ENCODE data around the gene DDX23.

Gene DDX23

DNA sequence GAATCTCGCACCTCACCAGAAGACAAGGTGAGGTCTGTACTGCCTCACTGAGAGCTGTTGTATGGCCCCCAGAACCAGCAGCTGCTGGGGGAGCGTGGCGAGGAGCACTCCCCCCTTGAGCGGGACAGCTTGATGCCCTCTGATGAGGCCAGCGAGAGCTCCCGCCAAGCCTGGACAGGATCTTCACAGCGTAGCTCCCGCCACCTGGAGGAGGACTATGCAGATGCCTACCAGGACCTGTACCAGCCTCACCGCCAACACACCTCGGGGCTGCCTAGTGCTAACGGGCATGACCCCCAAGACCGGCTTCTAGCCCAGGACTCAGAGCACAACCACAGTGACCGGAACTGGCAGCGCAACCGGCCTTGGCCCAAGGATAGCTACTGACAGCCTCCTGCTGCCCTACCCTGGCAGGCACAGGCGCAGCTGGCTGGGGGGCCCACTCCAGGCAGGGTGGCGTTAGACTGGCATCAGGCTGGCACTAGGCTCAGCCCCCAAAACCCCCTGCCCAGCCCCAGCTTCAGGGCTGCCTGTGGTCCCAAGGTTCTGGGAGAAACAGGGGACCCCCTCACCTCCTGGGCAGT lies 24.4 kb downstream of the DDX23 start:
- Histone ChIP-seq H3K27me3 (ENCODE audit: insufficient read depth, low read length) (no peaks in the 10 kb centered on the region), H2BK120ac (ENCODE audit: insufficient read depth, low read length, poor library complexity) (no peak overlapping the region), H4K12ac (ENCODE audit: low read depth, low read length) (no peak overlapping the region), H3K4ac (ENCODE audit: low read depth, low read length) (no peak overlapping the region), H2AK5ac (ENCODE audit: low read length) (no peak overlapping the region), H2BK5ac (ENCODE audit: low read depth, low read length, poor library complexity) (no peak overlapping the region), H3K79me1 (ENCODE audit: low read length) (no peaks in the 10 kb centered on the region), H3K4me2 (ENCODE audit: low read length) (no peak overlapping the region), H3K23ac (ENCODE audit: low read length) (no peak overlapping the region), H3K4me1 (ENCODE audit: control insufficient read depth in 1 of 2, insufficient read depth in 2 of 2, low read length in 2 of 2) (no peaks in the 10 kb centered on the region), H2AFZ (ENCODE audit: insufficient read depth, low read length, poor library complexity) (no peak overlapping the region), H3K36me3 (ENCODE audit: control insufficient read depth in 1 of 2, insufficient read depth in 2 of 2, low read length in 2 of 2) (peaks cover 82 to 94% of the 10 kb centered on the region in 2 experiments), H4K8ac (ENCODE audit: low read depth, low read length) (no peak overlapping the region), H3K27ac (ENCODE audit: low read depth, low read length) (no peak overlapping the region), H3K9me3 (ENCODE audit: insufficient read depth, low read depth, low read length) (no peaks in the 10 kb centered on the region), H3K18ac (ENCODE audit: low read length) (no peak overlapping the region), H3K9ac (ENCODE audit: low read length) (no peak overlapping the region), H3K14ac (ENCODE audit: low read length) (no peak overlapping the region), H3K4me3 (ENCODE audit: low read depth, low read length) (peak overlapping the region; percentile 5), H3K79me2 (ENCODE audit: control insufficient read depth, insufficient read depth, low read length, poor library complexity) (no peaks in the 10 kb centered on the region), H4K91ac (ENCODE audit: low read depth, low read length) (no peak overlapping the region), H2BK12ac (ENCODE audit: low read length) (no peak overlapping the region)
- DNase-seq: no peak
- WGBS (ENCODE audit: extremely low coverage, insufficient coverage, insufficient read length): no CpG with 5 or more reads among the region's 17 CpGs

DNA sequence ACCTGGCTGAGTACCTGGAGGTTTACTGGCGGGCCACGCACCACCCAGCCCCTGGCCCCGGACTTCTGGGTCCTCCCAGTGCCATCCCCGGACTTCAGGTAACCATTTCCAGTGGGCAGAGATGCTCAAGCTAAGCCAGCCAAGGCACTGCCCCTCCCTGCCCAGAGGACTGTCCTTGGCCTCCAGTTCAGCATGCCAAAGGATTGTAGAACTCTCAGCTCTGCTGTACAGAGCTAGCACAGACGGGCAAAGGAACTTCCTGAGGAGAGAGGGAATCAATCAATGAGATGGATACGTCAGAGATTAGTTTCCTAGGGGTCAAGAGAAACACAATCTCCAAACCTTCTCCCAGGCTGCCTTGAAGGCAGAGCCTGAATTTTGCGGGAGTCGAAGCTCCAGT lies 24.9 kb downstream of the DDX23 start:
- H3K14ac ChIP-seq (ENCODE audit: low read length): no peak overlapping the region
- peaks cover 78 to 88% of the 10 kb centered on the region in 2 experiments for H3K36me3 ChIP-seq (ENCODE audit: control insufficient read depth in 1 of 2, insufficient read depth in 2 of 2, low read length in 2 of 2)
- H3K9ac ChIP-seq (ENCODE audit: low read length): no peak overlapping the region
- H2AFZ ChIP-seq (ENCODE audit: insufficient read depth, low read length, poor library complexity): no peak overlapping the region
- H2BK5ac ChIP-seq (ENCODE audit: low read depth, low read length, poor library complexity): no peak overlapping the region
- no peak overlapping the region for H3K18ac ChIP-seq (ENCODE audit: low read length)
- no peaks in the 10 kb centered on the region for H3K4me1 ChIP-seq (ENCODE audit: control insufficient read depth in 1 of 2, insufficient read depth in 2 of 2, low read length in 2 of 2)
- H3K27ac ChIP-seq (ENCODE audit: low read depth, low read length): no peak overlapping the region
- no peak overlapping the region for H3K4me2 ChIP-seq (ENCODE audit: low read length)
- no peak overlapping the region for H2BK12ac ChIP-seq (ENCODE audit: low read length)
- H4K12ac ChIP-seq (ENCODE audit: low read depth, low read length): no peak overlapping the region
- no CpG with 5 or more reads among the region's 8 CpGs for WGBS (ENCODE audit: extremely low coverage, insufficient coverage, insufficient read length)
- H3K4me3 ChIP-seq (ENCODE audit: low read depth, low read length): no peak overlapping the region
- H3K9me3 ChIP-seq (ENCODE audit: insufficient read depth, low read depth, low read length): no peaks in the 10 kb centered on the region
- no peak overlapping the region for H2AK5ac ChIP-seq (ENCODE audit: low read length)
- no peak overlapping the region for H2BK120ac ChIP-seq (ENCODE audit: insufficient read depth, low read length, poor library complexity)
- no peak overlapping the region for H3K4ac ChIP-seq (ENCODE audit: low read depth, low read length)
- H3K23ac ChIP-seq (ENCODE audit: low read length): no peak overlapping the region
- H4K91ac ChIP-seq (ENCODE audit: low read depth, low read length): no peak overlapping the region
- H3K27me3 ChIP-seq (ENCODE audit: insufficient read depth, low read length): no peaks in the 10 kb centered on the region
- H3K79me1 ChIP-seq (ENCODE audit: low read length): no peaks in the 10 kb centered on the region
- DNase-seq: no peak
- H3K79me2 ChIP-seq (ENCODE audit: control insufficient read depth, insufficient read depth, low read length, poor library complexity): no peaks in the 10 kb centered on the region
- H4K8ac ChIP-seq (ENCODE audit: low read depth, low read length): no peak overlapping the region

DNA sequence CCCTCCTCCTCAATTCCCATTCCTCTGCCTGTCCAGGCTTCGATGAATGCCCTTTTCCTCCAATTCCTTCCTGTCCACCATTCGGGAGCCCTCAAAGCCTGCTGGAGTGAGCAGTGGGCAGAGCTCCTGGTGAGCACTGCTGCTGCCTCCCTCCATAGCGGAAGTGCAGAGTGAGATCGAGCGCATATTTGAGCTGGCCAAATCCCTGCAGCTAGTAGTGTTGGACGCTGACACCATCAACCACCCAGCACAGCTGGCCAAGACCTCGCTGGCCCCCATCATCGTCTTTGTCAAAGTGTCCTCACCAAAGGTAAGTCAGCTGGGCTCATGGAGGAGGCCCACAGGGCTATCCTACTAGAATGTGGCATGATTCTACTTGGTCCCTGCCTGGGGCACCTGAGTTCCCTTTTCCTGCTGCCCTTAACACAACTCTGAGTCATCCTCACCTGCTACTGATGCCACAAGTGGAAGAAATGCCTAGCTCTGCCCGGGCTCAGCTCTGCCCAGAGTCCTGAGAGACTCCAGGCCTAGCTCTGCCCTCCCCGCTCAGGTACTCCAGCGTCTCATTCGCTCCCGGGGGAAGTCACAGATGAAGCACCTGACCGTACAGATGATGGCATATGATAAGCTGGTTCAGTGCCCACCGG lies 25.6 kb downstream of the DDX23 start:
- H3K4me3 ChIP-seq (ENCODE audit: low read depth, low read length): no peak overlapping the region
- no peak overlapping the region for H3K4ac ChIP-seq (ENCODE audit: low read depth, low read length)
- H3K79me2 ChIP-seq (ENCODE audit: control insufficient read depth, insufficient read depth, low read length, poor library complexity): no peaks in the 10 kb centered on the region
- H3K23ac ChIP-seq (ENCODE audit: low read length): no peak overlapping the region
- no peak overlapping the region for H3K18ac ChIP-seq (ENCODE audit: low read length)
- no peak overlapping the region for H4K91ac ChIP-seq (ENCODE audit: low read depth, low read length)
- no peak overlapping the region for H4K12ac ChIP-seq (ENCODE audit: low read depth, low read length)
- no CpG with 5 or more reads among the region's 15 CpGs for WGBS (ENCODE audit: extremely low coverage, insufficient coverage, insufficient read length)
- DNase-seq: no peak
- H3K79me1 ChIP-seq (ENCODE audit: low read length): no peaks in the 10 kb centered on the region
- H3K14ac ChIP-seq (ENCODE audit: low read length): no peak overlapping the region
- no peak overlapping the region for H3K4me2 ChIP-seq (ENCODE audit: low read length)
- no peak overlapping the region for H2AK5ac ChIP-seq (ENCODE audit: low read length)
- no peaks in the 10 kb centered on the region for H3K27me3 ChIP-seq (ENCODE audit: insufficient read depth, low read length)
- H2AFZ ChIP-seq (ENCODE audit: insufficient read depth, low read length, poor library complexity): no peak overlapping the region
- no peak overlapping the region for H2BK5ac ChIP-seq (ENCODE audit: low read depth, low read length, poor library complexity)
- no peaks in the 10 kb centered on the region for H3K4me1 ChIP-seq (ENCODE audit: control insufficient read depth in 1 of 2, insufficient read depth in 2 of 2, low read length in 2 of 2)
- H3K36me3 ChIP-seq (ENCODE audit: control insufficient read depth in 1 of 2, insufficient read depth in 2 of 2, low read length in 2 of 2): peaks cover 71 to 81% of the 10 kb centered on the region in 2 experiments
- H2BK12ac ChIP-seq (ENCODE audit: low read length): no peak overlapping the region
- H3K27ac ChIP-seq (ENCODE audit: low read depth, low read length): no peak overlapping the region
- no peak overlapping the region for H2BK120ac ChIP-seq (ENCODE audit: insufficient read depth, low read length, poor library complexity)
- no peaks in the 10 kb centered on the region for H3K9me3 ChIP-seq (ENCODE audit: insufficient read depth, low read depth, low read length)
- H4K8ac ChIP-seq (ENCODE audit: low read depth, low read length): no peak overlapping the region
- no peak overlapping the region for H3K9ac ChIP-seq (ENCODE audit: low read length)

DNA sequence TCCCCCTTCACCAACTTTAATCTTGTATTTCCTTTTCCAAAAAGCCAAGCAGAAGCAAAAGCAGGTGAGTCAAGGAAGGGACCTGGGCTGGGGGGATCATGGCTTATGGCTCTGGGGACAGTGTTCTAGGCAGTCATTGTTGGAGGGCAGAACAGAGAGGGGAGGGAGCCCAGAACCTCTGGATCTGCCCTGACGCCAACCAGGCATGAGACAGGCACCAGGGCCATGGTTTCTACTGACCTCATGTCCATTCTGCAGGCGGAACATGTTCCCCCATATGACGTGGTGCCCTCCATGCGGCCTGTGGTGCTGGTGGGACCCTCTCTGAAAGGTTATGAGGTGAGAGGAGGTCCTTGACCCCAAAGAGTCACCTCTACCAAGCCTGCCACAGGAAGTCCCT lies 27.1 kb downstream of the DDX23 start:
- Histone ChIP-seq H3K14ac (ENCODE audit: low read length) (no peak overlapping the region), H3K18ac (ENCODE audit: low read length) (no peak overlapping the region), H3K4me1 (ENCODE audit: control insufficient read depth in 1 of 2, insufficient read depth in 2 of 2, low read length in 2 of 2) (peaks cover 0 to 4% of the 10 kb centered on the region in 2 experiments), H2BK120ac (ENCODE audit: insufficient read depth, low read length, poor library complexity) (no peak overlapping the region), H3K36me3 (ENCODE audit: control insufficient read depth in 1 of 2, insufficient read depth in 2 of 2, low read length in 2 of 2) (peaks cover 58 to 67% of the 10 kb centered on the region in 2 experiments), H3K79me2 (ENCODE audit: control insufficient read depth, insufficient read depth, low read length, poor library complexity) (no peaks in the 10 kb centered on the region), H2BK5ac (ENCODE audit: low read depth, low read length, poor library complexity) (no peak overlapping the region), H4K8ac (ENCODE audit: low read depth, low read length) (no peak overlapping the region), H3K4me2 (ENCODE audit: low read length) (no peak overlapping the region), H3K79me1 (ENCODE audit: low read length) (no peaks in the 10 kb centered on the region), H3K9me3 (ENCODE audit: insufficient read depth, low read depth, low read length) (peaks cover 2% of the 10 kb centered on the region), H4K12ac (ENCODE audit: low read depth, low read length) (no peak overlapping the region), H2BK12ac (ENCODE audit: low read length) (no peak overlapping the region), H3K4ac (ENCODE audit: low read depth, low read length) (no peak overlapping the region), H3K23ac (ENCODE audit: low read length) (no peak overlapping the region), H3K4me3 (ENCODE audit: low read depth, low read length) (no peak overlapping the region), H3K27ac (ENCODE audit: low read depth, low read length) (no peak overlapping the region), H3K27me3 (ENCODE audit: insufficient read depth, low read length) (no peaks in the 10 kb centered on the region), H3K9ac (ENCODE audit: low read length) (no peak overlapping the region), H4K91ac (ENCODE audit: low read depth, low read length) (no peak overlapping the region), H2AK5ac (ENCODE audit: low read length) (no peak overlapping the region), H2AFZ (ENCODE audit: insufficient read depth, low read length, poor library complexity) (no peak overlapping the region)
- DNase-seq: no peak
- no CpG with 5 or more reads among the region's 4 CpGs for WGBS (ENCODE audit: extremely low coverage, insufficient coverage, insufficient read length)
